ENCODE measurements around the gene MYO1F.
A peak's percentile ranks its signal among the peaks of the same experiment; 100 is the strongest.

The MYO1F gene

DNA sequence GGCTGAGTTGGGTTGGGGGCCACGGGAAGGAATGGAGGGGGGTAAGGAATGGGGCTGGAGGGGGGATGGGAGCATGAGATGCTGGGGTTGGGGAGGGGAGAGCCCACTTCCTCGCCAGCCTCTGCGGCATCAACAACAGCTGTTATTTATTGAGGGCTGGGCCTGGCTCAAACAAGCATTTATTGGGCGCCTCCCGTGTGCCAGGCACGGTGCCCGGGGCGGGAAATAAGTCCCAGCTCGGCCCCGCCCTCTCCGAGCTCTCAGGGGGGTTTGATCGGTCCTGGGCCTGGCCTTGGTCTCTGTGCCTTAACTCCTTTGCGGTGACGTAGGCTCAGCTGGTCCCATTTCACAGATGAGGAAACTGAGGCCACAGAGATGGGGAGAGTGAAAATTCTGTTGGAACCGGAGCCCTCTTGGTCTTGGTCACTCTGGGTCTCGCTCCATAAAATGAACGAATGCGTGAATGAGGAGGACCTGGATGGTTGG is 34.2 kb upstream of the MYO1F start:
- Histone ChIP-seq H3K27ac (ENCODE audit: low read depth, low read length) (no peak overlapping the region), H3K27me3 (ENCODE audit: control insufficient read depth, insufficient read depth, low read length) (no peaks in the 10 kb centered on the region), H3K4me3 (ENCODE audit: low read length) (no peak overlapping the region), H3K9ac (ENCODE audit: low read length) (no peak overlapping the region), H3K4me1 (ENCODE audit: control insufficient read depth, insufficient read depth, low read length) (no peaks in the 10 kb centered on the region), H3K36me3 (ENCODE audit: control insufficient read depth, insufficient read depth, low read length) (no peaks in the 10 kb centered on the region)

- H3K4me3 ChIP-seq (ENCODE audit: low read length): no peak overlapping the region
- H3K36me3 ChIP-seq (ENCODE audit: control insufficient read depth, insufficient read depth, low read length): no peaks in the 10 kb centered on the region
- no peak overlapping the region for H3K27ac ChIP-seq (ENCODE audit: low read depth, low read length)
- no peaks in the 10 kb centered on the region for H3K27me3 ChIP-seq (ENCODE audit: control insufficient read depth, insufficient read depth, low read length)
- H3K9ac ChIP-seq (ENCODE audit: low read length): no peak overlapping the region
- no peaks in the 10 kb centered on the region for H3K4me1 ChIP-seq (ENCODE audit: control insufficient read depth, insufficient read depth, low read length)
Measured at GRCh38 chr19:8610936-8611300, 33.7 kb upstream of the MYO1F start.

DNA sequence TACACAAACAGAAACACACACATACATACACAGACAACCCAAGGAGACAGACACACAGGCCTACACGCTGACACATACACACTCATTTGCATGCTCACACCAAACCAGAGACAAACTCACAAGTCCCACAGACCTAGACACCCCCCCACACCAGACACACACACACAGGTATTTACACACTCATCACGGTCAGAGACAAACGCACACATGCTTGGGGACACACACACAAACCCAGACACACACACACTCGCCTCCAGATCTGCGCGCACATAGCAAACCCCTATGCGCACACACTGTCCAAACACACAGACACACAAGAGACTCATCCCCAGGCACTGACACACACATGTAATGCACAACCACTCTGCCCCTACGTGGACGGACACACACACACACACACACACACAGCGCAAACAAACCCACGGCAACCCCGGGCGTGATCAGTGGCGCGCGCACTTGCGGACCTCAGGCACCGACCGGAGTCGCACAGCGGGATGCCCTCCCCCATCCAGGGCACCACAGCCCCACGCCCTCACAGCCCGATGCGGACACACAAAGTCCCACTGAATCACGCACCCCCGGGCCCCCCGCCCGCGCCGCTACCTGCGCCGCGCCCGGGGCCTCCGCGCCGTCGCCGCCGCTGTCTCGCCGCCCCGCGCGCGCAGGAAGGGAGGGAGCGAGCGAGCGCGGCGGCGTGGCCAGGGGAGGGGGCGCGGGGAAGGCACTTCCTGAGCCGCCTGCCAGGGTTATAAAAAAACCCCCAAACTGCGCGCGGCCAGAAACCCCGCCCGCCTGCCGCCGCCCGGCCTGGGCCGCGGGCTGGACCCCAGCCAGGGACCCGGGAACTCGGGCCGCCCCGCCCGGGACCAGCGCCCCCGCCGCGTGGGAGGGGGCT is 33.0 kb upstream of the MYO1F start, which contains the start of gene ADAMTS10:
Gene ADAMTS10, minus strand, starts transcription at position 675 of the 895 bp plus-strand sequence. CDS start 5,005 bp downstream, outside the sequence.
- H3K27me3 ChIP-seq (ENCODE audit: control insufficient read depth, insufficient read depth, low read length): no peaks in the 10 kb centered on the region
- peak within 1 kb of the TSS; percentile 59 for H3K9ac ChIP-seq (ENCODE audit: low read length)
- no peaks in the 10 kb centered on the region for H3K4me1 ChIP-seq (ENCODE audit: control insufficient read depth, insufficient read depth, low read length)
- peak within 1 kb of the TSS; percentile 59 for H3K27ac ChIP-seq (ENCODE audit: low read depth, low read length)
- H3K4me3 ChIP-seq (ENCODE audit: low read length): peak within 1 kb of the TSS; percentile 82
- no peaks in the 10 kb centered on the region for H3K36me3 ChIP-seq (ENCODE audit: control insufficient read depth, insufficient read depth, low read length)

DNA sequence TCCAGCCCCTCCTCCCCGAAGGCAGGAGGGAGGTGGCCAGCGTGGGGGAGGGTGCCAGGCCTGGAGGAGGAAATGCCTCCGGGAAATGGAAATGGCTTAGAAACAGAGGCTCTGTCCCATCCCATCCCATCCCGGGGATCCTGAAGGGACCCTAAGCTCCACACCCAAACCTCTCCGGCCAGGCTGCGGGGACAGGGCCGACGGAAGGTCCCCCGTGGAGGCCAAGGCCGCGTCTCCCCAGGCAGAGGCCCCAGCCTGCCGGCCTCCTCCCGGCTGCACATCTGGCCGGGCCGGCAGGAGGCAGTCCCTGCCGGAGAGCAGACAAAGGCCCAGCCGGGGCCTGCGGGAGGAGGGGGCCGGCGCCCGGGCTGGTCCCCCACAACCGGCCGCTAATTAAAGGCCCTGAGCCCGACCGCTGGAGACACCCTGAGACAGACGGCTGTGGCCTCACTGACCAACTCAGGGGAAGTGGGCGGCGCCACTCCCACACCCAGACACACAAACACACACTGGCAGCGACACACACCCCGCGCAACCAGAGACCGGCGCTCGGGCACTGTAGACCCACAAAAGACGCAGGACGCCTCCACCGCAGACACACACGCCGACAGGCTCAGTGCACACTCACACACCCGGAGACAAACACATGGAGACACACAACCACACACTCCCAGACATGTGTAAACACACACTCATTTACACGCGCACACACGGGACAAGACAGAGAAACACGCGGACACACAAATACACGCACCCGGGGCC is 32.2 kb upstream of the MYO1F start:
- H3K36me3 ChIP-seq (ENCODE audit: control insufficient read depth, insufficient read depth, low read length): peaks cover 2% of the 10 kb centered on the region
- H3K9ac ChIP-seq (ENCODE audit: low read length): peak overlapping the region; percentile 59
- peak overlapping the region; percentile 82 for H3K4me3 ChIP-seq (ENCODE audit: low read length)
- peak overlapping the region; percentile 59 for H3K27ac ChIP-seq (ENCODE audit: low read depth, low read length)
- no peaks in the 10 kb centered on the region for H3K27me3 ChIP-seq (ENCODE audit: control insufficient read depth, insufficient read depth, low read length)
- H3K4me1 ChIP-seq (ENCODE audit: control insufficient read depth, insufficient read depth, low read length): no peaks in the 10 kb centered on the region

- Histone ChIP-seq H3K4me3 (ENCODE audit: low read length) (peak overlapping the region; percentile 82), H3K9ac (ENCODE audit: low read length) (no peak overlapping the region), H3K36me3 (ENCODE audit: control insufficient read depth, insufficient read depth, low read length) (peaks cover 2% of the 10 kb centered on the region), H3K27ac (ENCODE audit: low read depth, low read length) (peak overlapping the region; percentile 59), H3K4me1 (ENCODE audit: control insufficient read depth, insufficient read depth, low read length) (no peaks in the 10 kb centered on the region), H3K27me3 (ENCODE audit: control insufficient read depth, insufficient read depth, low read length) (no peaks in the 10 kb centered on the region)
Measured at GRCh38 chr19:8608941-8609278, 31.7 kb upstream of the MYO1F start.

DNA sequence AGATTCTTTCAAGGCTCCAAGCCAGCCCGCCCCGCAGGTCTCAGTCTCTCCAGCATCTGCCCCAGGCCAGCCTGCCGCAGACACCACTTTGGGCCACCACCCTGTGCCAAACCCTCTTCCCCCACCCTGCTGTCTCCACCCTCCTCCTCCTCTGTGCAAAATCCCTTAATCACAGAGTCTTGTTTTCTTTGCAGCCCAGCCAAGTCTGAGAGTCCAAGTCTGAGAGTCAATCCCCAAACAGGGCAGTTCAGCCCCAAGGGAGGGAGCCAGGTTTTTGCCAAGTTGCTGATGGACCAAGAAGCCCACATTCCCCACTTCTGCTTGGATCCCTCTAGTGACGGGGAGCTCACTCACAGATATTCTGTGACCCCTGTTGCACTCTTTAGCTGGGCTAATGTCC is 30.1 kb upstream of the MYO1F start:
- H3K4me1 ChIP-seq (ENCODE audit: control insufficient read depth, insufficient read depth, low read length): no peaks in the 10 kb centered on the region
- H3K27ac ChIP-seq (ENCODE audit: low read depth, low read length): no peak overlapping the region
- no peak overlapping the region for H3K4me3 ChIP-seq (ENCODE audit: low read length)
- peaks cover 2% of the 10 kb centered on the region for H3K36me3 ChIP-seq (ENCODE audit: control insufficient read depth, insufficient read depth, low read length)
- no peak overlapping the region for H3K9ac ChIP-seq (ENCODE audit: low read length)
- no peaks in the 10 kb centered on the region for H3K27me3 ChIP-seq (ENCODE audit: control insufficient read depth, insufficient read depth, low read length)

DNA sequence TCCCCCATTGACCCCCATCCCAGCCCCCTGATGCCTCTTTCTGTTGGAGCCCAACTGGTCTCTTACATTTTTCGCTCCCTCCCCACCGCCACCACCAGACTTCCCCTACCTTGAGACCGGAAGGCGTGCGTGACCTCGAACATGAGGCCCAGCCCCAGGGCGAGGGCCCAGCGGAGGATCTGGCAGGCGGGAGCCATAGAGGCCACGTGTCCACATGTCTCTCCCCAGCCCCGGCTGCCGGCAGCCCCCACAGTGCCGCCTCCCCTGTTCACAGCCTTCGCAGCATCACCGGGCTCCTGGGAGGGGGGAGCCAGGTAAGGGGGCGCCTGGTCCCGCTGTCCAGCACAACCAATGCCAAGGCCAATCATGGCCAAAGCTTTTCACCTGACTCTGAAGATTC is 28.3 kb upstream of the MYO1F start:
- Histone ChIP-seq H3K4me3 (ENCODE audit: low read length) (no peak overlapping the region), H3K27me3 (ENCODE audit: control insufficient read depth, insufficient read depth, low read length) (no peaks in the 10 kb centered on the region), H3K36me3 (ENCODE audit: control insufficient read depth, insufficient read depth, low read length) (peaks cover 2% of the 10 kb centered on the region)

DNA sequence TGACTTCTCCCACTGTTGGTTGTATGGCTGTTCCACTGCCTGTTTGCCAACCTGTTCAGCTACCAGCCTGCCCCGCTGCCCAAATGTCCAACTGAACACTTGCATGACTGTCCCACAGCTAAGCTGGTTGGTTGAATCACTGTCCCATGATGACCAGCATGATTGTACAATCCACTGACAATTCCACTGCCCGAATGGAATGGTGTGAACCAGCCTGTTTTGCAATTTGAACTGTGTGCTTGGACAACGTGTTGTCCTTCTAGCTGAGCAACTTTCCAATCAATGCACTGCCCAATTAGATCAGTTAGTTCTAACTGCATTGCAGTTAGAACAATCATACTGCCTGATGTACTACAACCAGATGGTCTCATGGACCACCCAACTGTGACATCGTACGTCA is 24.6 kb upstream of the MYO1F start:
- Histone ChIP-seq H3K4me1 (ENCODE audit: control insufficient read depth, insufficient read depth, low read length) (no peaks in the 10 kb centered on the region), H3K27me3 (ENCODE audit: control insufficient read depth, insufficient read depth, low read length) (no peaks in the 10 kb centered on the region), H3K36me3 (ENCODE audit: control insufficient read depth, insufficient read depth, low read length) (peaks cover 2% of the 10 kb centered on the region), H3K4me3 (ENCODE audit: low read length) (no peak overlapping the region), H3K27ac (ENCODE audit: low read depth, low read length) (no peak overlapping the region), H3K9ac (ENCODE audit: low read length) (no peak overlapping the region)

More for the DNA sequence above, 28.3 kb upstream of the MYO1F start:
- Histone ChIP-seq H3K4me1 (ENCODE audit: control insufficient read depth, insufficient read depth, low read length) (no peaks in the 10 kb centered on the region), H3K9ac (ENCODE audit: low read length) (no peak overlapping the region), H3K27ac (ENCODE audit: low read depth, low read length) (no peak overlapping the region)

DNA sequence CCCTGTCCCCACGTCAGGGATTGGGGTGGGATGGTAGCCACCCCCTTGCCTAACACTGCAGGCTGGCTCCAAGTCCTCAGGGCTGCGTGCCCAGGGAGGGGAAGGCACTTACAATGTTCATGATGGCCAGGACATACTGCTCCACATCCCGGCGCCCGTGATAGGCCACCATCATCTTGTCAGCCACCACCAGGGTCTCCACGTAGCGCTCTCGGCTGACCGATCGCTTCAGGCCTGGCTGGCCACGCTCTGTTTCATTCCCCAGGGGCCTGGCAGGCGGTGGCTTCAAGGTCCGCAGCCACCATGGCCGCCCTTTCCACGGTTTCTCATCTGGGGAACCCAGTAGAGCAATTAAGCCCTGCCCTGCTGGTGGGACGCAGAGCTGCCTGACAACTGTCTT is 23.6 kb upstream of the MYO1F start:
- H3K27ac ChIP-seq (ENCODE audit: low read depth, low read length): no peak overlapping the region
- no peak overlapping the region for H3K9ac ChIP-seq (ENCODE audit: low read length)
- H3K27me3 ChIP-seq (ENCODE audit: control insufficient read depth, insufficient read depth, low read length): no peaks in the 10 kb centered on the region
- no peaks in the 10 kb centered on the region for H3K4me1 ChIP-seq (ENCODE audit: control insufficient read depth, insufficient read depth, low read length)
- peaks cover 2% of the 10 kb centered on the region for H3K36me3 ChIP-seq (ENCODE audit: control insufficient read depth, insufficient read depth, low read length)
- no peak overlapping the region for H3K4me3 ChIP-seq (ENCODE audit: low read length)

DNA sequence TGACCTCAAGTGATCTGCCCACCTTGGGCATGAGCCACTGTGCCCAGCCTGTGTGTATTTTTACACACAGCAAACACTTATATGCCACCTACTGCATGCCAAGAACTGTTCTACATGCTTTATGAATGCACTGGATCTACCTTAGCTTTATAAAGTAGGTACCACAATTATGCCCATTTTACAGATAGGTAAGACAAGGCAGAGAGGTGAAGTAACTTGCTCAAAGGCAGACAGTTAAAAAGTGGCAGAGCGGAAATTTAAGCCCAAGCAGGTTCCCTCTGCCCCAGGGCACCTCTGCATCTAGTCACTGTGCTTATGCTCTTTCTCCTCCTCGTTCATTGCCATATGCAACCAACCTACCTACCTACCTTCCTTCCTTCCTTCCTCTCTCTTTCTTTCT is 22.8 kb upstream of the MYO1F start:
- no peaks in the 10 kb centered on the region for H3K4me1 ChIP-seq (ENCODE audit: control insufficient read depth, insufficient read depth, low read length)
- no peak overlapping the region for H3K4me3 ChIP-seq (ENCODE audit: low read length)
- H3K36me3 ChIP-seq (ENCODE audit: control insufficient read depth, insufficient read depth, low read length): peaks cover 2% of the 10 kb centered on the region
- H3K9ac ChIP-seq (ENCODE audit: low read length): no peak overlapping the region
- H3K27ac ChIP-seq (ENCODE audit: low read depth, low read length): no peak overlapping the region
- no peaks in the 10 kb centered on the region for H3K27me3 ChIP-seq (ENCODE audit: control insufficient read depth, insufficient read depth, low read length)

DNA sequence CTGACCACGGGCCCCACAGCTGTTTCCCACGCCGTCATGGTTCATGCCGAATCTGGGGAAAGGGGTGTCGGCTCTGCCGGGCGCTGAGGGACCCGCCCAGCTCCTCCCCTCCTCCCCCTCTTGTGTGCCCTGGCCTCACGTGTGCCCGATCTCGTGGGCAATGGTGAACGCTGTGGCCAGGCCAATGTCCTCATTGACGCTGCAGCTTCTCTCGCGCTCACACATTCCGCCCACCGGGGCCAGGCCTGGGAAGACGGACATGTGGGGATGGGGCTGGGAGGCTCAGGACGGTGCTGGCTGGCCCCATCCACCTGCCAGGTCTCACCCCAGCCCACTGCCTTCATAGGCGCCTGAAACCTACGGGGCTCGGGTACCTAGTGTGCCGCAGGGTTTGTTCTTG is 18.9 kb upstream of the MYO1F start:
- H3K4me3 ChIP-seq (ENCODE audit: low read length): no peak overlapping the region
- no peak overlapping the region for H3K9ac ChIP-seq (ENCODE audit: low read length)
- no peak overlapping the region for H3K27ac ChIP-seq (ENCODE audit: low read depth, low read length)
- no peaks in the 10 kb centered on the region for H3K36me3 ChIP-seq (ENCODE audit: control insufficient read depth, insufficient read depth, low read length)
- peaks cover 7% of the 10 kb centered on the region for H3K4me1 ChIP-seq (ENCODE audit: control insufficient read depth, insufficient read depth, low read length)
- H3K27me3 ChIP-seq (ENCODE audit: control insufficient read depth, insufficient read depth, low read length): no peaks in the 10 kb centered on the region

- Histone ChIP-seq H3K36me3 (ENCODE audit: control insufficient read depth, insufficient read depth, low read length) (no peaks in the 10 kb centered on the region), H3K9ac (ENCODE audit: low read length) (no peak overlapping the region), H3K27me3 (ENCODE audit: control insufficient read depth, insufficient read depth, low read length) (no peaks in the 10 kb centered on the region), H3K27ac (ENCODE audit: low read depth, low read length) (no peak overlapping the region), H3K4me1 (ENCODE audit: control insufficient read depth, insufficient read depth, low read length) (peaks cover 7% of the 10 kb centered on the region), H3K4me3 (ENCODE audit: low read length) (no peak overlapping the region)
Measured at GRCh38 chr19:8595651-8596050, 18.4 kb upstream of the MYO1F start.
